GM19351 (cell line): ENCODE results near the gene NEUROD1.
A peak's percentile ranks its signal among the peaks of the same experiment; 100 is the strongest.

ENCODE experiments used
- ATAC-seq: cut with Tn5 transposase; IDR thresholded peaks from one replicate; pipeline ENCODE4 v1.9.1; 2021; ENCODE audit warnings: mild to moderate bottlenecking, moderate library complexity; ENCODE audit not compliant: unreplicated experiment

NEUROD1 gene

DNA sequence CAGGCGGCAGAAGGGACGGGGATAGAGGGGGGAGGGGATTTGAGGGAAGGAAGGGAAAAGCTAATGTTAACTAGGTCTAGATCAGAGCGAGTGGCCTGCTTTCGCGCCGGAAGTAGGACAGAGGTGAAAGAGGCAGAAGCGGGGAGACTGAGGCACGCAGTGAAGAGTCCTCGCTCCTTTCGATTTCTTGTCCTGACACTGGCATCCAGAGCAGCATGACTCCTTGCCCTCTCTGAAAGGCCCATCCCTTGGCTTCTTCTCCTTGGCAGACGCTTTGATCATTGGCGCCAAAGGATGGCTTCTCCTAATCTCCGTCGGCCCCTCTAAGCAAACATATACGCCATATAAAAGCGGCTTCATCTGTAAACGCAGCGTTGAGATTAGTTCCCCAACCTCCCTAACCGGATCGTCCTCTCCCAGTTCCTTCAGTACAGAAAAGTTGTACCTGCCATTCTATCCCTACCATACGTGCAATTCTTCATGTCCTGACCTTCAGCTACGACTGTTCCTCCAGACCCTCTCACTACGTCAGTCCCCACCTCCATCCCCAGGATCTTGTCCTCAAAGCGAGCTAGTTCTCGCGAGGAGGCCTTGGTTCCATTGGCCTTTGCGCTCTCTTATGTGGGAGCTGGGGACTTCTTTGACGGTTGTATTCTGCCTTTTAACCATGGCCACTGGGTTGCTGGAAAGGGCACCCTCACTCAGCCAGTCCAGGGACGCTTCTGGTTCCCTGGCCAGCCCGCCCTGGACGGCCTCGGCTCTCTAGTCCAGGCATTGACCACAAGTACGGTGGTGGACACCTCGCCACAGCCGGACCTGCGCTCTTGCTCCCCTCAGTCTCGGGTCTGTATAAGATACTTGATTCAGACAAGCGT lies 857 bp upstream of the NEUROD1 start:
- ATAC-seq: no peak

DNA sequence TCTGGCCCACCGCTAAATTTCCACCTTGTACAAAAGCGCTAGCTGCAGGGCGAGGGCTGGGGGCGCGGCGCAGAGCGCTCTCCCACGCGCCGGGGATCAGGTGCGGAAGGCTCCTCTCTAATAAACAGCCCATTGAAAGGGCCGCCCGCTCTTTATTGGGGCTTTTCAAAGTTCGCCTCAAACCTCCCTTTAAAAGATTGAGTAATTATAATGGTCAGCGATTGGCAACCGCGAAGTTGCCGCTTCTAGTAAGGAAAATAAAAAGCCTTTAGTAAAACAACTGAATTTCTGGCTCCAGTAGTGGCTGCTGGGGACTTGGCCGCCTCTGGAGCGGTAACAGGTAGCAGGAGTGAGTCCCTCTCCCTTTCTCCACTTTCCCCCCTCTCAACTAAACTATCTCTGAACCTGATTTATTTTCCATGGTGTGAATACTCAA lies 755 bp downstream of the NEUROD1 start:
- no peak for ATAC-seq

DNA sequence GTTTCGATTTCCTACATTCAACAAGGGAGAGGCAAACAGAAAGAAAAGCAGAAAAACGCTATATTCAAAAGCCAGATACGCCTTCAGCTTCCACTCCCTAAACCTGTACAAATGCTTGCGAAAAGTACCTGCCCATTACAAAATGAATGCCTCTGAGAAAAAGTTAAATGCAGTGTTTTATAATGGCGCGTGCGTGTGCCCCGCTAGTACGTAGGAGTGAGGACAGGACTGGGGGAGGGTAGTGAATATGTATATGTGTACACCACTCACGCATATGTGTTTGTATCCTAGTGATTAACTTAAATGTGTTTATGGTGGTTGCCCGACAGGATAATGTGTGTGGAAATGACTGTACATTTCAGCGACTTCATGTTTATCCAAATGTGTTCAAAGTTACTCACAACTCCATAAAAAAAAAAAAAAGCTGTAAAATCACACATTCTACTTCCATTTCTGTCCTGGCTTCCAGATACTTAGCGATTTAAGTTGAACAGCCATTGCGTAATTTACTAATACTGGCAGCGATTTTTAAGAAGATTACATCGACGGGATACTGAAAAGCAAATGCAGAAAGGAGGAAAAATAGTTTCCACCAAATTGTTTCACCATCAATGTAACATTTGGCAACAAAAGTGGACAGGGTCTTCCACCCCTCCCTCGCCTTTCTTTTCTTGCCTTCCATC lies 1.3 kb downstream of the NEUROD1 start:
- ATAC-seq: no peak

DNA sequence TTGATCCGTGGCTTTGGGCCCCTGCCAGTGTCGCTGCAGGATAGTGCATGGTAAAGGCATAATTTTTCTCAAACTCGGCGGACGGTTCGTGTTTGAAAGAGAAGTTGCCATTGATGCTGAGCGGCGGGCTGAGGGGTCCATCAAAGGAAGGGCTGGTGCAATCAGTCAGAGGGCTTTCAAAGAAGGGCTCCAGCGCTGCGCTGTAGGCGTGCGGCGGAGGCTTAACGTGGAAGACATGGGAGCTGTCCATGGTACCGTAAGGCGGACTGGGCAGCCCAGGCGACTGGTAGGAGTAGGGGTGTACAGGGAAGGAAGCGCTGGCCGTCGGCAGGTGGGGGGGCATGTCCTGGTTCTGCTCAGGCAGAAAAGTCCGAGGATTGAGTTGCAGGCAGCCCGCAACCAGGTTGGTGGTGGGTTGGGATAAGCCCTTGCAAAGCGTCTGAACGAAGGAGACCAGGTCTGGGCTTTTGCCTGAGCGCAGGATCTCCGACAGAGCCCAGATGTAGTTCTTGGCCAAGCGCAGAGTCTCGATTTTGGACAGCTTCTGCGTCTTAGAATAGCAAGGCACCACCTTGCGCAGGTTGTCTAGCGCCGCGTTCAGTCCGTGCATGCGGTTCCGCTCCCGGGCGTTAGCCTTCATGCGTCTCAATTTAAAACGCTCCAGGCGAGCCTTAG lies 2.3 kb downstream of the NEUROD1 start:
- no peak for ATAC-seq

DNA sequence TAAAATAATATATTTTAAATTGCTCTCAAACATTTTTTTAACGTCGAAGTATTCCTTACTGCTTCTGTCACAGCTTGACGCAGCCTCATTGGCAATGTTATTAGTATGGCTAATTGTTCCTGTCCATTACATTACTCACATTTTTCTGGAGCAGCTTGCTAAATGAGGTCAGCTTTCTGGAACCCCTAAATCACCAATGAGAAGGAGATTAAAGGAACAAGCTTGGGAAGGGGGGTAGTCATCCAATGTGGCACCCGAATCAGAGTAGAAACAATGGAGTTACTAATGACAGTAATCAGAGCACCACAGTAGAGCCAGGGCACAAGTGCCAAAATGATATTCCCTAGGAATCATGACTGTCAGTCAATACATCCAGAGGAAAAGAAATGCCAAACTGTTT lies 5.1 kb downstream of the NEUROD1 start:
- no peak for ATAC-seq

DNA sequence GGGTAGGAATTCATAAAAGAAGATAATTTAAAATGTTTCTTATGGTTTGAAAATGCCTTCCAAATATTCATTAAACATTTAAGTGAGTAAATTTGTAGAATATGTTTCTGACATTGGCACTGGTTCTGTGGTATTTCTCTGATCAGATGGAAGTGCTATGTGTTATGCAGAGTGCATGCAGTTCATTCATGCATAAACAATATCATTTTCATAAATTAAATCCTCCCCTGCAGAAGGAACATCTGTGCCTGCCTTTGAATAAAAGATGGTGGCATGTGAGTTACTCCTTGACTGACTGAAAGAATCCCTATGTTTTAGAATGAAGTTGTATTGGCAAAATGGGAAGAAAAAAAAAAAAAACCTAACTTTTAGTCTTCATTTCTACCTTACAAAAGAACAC lies 5.9 kb downstream of the NEUROD1 start:
- no peak for ATAC-seq

DNA sequence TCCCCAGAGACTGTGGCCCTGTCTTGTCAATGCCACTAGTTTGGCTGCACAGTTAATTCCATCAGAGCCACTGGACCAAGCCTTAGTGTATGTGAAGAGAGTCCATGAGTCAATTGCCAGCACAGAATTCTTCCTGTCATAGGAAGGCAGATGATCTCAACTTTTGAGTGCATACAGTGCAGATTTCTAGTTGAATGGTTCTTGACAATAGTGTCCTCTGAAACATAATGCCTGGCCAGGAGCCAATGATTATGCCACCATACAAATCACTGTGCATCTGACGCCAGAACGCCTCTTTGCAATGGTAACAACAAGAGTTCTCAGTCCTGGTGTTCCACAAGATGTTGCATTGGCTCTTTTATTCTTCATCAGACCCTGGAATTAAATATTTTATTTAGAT lies 7.1 kb downstream of the NEUROD1 start:
- peak; percentile 38 for ATAC-seq

DNA sequence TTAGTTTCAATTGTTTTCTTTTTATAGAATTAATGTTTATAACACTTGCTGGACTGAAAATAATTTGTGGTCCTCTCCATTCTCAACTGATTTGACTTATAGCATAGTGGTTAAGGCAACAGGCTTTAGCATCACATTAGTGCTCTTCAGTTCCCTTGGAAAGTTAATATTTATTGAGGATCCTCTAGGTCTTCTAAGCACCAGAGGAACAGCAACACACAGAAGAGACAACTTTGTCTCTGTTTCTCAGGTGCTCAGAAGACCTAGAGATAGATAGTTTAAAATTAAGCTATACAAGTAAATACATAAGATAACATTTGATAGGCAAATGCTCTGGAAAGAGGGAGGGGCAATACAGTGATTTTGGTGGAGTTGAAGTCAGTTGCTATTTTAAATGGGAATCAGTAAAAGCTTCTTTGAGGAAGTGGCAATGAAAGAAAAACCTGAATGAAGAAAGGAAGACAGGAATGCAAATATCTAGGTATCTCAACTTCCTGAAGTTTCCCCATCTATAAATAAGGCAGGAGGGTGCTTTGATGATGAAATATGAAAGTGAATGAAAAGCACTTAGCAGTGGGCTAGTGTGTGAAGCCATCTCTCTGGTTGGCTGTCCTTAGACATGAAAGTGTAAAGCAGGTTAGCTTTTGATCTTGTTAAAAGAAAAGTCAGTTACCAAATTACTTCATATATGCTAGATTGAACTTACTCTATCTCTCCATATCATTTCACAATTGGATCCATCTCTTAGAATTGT lies 7.9 kb downstream of the NEUROD1 start:
- peak; percentile 89 for ATAC-seq

DNA sequence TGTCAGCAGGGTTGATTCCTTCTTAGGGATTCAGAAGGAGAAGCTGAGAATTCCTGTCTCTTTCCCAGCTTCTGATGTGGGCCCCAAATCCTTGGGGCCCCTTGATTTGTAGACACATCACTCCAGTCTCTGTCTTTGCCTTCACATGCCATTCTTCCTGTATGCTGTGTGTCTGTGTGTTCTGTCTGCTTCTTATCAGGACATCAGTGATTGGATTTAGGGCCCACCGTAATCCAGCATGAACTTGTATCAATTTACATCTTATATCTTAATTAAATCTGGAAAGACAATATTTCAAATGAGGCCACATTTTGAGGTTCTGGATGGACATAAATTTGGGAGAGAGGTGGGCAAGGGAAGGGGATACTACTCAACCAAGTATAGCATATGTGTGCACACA lies 9.7 kb downstream of the NEUROD1 start:
- ATAC-seq: no peak

DNA sequence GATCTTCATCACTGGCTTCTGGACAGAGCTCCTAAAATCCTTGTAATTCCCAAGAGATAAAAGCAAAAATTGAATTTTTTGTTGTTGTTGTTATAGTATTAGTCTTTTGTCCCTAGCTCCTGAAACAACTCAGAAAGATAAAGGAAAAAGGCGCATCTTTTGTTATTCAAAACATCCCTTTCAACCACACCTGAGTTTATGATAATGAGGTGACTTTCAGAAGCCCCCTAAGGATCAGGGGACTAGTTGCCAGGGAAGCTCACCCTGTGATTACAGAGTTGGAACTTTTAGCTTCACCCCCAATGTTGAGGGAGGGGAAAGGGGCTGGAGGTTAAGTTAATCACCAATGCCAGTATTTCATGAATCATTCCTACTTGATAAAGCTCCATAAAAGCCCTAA lies 13.1 kb downstream of the NEUROD1 start:
- no peak for ATAC-seq

DNA sequence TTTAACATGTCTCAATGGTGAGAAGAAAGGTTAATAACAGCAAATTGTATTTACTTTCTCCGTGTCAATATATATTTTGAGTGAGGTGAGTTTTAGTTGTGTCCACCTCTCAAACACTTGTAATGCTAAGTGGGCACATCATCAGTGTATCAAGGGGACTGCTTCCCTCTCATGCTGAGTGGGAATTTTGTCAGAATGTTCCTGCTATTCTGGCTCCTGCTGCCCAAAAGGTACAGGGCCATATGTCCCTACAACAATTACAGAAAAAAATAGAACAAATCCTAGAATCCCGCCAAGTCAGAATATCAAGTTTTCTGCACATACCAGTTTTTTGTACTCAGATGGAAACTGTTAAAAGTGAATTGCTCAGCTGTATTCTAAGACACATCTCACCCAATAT lies 18.0 kb downstream of the NEUROD1 start:
- ATAC-seq: no peak

DNA sequence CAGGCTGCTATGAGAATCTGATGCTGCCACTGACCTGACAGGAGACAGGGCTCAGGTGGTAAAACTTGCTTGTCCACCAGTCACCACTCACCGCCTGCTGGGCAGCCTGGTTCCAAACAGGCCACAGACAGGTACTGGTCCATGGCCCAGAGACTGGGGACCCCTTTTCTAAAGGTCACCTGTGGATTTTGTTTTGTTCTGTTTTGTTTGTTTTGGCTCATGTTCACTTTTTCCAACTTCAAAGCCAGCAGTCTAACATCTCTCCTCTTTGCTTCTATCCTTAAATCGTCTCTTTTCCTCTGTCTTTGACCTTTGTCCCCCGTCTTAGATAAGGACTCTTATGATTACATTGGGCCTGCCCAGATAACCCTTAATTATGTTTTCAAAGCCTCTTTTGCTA lies 20.1 kb downstream of the NEUROD1 start:
- no peak for ATAC-seq

DNA sequence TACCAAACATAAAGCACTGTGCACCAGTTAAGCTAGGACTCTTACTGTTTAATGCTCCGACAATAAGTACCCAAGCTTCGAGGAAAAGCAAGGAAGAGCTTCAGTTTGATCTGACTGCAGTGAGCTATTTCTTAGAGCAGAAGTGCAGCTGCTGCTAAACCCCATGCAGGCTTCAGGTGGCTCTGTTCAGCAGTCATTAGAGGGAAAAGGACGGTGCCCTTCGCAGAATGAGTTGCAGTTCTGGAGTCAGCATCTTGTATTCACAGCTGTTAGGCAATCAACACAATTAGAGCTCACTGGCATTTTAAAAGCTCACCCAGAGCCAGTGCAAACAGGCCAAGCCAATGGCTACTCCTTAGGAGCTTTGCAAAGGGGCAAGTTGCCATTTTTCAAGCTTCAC lies 21.9 kb downstream of the NEUROD1 start:
- no peak for ATAC-seq

DNA sequence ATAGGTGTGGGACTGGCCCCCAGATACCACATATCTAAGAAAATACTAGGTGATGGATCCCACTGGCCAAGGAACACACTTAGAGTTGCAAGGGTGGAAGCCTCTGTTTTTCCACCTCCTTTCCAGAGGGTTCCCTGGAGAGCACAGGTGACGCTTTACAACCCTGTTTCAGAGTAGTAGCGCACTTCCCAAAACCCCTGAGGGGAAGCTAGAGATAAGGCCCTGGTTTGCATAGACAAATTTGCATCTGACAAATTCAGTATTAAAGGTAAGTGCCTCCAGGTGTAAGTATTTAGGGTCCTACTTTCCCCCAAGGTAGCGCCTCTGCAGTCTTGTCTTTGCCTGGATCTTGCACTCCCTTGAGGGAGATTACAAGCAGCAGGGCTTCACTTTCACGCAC lies 22.9 kb downstream of the NEUROD1 start:
- no peak for ATAC-seq

DNA sequence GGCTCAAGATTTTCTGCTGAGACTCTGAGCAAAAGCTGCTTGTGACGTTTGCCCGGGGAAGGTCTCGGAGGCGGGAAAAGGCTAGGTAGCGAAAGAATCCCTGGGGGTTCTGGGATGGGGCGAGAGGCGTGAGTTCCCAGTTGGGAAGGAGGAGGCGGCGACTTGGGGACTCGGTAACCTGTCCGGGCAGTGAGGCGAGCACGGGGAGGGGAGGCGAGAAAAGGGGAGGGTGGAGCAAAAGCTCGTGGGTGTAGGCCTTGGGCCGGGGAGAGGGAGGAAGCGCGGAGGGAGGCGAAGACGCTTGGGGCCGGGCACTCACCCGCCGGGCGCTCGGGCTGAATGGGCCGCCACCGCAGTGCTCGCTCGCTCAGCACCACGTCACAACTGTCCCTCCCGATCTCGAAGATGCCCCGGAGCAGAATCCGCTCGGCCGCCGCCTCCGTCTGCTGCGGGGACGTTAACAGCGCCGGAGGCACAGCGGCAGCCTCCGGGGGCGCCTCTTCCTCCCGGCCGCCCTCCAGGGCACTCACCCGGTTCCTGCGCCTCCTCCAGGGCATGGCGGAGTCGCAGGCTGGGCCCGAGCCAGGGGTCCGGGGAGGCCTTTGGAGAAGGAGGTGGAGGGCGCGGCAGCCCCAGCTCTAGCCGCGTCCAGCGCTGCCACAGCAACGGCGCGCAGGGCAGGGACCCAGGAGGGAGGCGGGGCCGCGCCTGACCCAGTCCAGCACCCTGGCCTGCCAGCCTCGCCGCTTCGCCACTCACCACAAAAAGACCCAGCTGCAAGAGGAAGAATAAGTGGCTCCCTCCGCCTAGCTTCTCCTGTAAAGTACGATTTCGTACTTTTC lies 23.6 kb downstream of the NEUROD1 start, which contains the start of gene CERKL:
Gene CERKL, minus strand, starts transcription at position 656 of the 842 bp plus-strand sequence. Its CDS starts 99 bp downstream, at position 557.
- peak; percentile 91 for ATAC-seq

DNA sequence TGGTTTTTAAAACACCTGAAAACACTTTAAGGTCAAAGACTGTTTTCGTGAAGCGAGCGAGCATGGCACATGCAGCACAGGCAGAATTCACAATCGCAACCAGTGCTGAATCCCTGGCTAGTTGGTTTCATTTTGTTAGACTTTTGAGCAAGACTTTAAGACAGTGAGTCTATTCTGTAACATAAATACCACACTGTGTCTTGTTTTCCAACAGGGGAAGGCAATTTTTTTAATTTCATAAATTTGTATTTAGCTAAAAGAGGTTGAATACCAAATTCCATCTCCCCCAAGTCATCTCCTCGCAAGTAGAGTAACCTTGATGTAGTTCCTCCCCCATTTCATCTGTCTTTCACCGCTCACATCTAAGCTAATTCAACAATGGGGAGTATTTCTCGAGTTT lies 24.8 kb downstream of the NEUROD1 start:
- no peak for ATAC-seq

DNA sequence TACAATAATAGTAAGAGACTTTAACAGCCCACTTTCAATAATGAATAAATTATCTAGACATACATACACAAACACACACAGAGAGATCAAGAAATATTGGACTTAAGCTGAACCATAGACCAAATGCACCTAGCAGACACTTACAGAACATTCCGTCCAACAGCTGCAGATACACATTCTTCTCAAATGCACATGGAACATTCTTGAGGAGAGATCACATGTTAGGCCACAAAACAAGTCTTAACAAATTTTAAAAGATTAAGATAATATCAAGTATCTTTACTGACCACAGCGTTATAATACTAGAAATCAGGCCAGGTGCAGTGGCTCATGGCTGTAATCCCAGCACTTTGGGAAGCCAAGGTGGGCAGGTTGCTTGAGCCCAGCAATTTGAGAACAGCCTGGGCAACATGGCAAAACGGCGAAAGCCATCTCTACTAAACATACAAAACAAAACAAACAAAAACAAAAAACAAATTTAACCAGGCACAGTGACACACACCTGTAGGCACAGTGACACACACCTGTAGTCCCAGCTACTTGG lies 30.8 kb downstream of the NEUROD1 start:
- no peak for ATAC-seq

DNA sequence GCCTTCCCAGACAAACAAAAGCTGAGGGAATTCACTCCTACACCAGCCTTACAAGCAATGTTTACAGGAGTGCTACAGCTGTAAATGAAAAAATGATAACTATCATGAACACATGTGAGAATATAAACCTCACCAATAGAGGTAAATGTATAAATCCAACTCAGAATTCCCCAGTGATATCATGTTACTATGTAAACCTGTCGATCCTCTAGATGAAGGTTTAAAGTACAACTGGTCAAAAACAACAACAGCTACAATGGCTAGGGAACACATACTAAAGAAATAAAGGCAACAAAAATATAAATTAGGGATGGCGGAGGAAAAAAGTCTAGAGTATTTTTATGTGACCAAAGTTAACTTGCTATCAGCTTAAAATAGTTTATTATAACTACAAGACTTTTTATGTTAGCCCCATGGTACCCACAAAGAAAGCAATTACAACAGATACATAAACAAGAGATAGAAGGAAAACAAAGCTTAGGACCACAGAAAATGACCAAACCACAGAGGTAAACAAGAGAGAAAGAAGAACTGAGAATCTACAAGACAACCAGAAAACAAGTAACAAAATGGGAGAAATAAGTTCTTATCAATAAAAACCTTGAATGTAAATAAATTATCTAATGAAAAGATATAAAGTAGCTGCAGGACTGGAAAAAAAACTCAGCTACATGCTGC lies 31.7 kb downstream of the NEUROD1 start:
- ATAC-seq: peak; percentile 59

DNA sequence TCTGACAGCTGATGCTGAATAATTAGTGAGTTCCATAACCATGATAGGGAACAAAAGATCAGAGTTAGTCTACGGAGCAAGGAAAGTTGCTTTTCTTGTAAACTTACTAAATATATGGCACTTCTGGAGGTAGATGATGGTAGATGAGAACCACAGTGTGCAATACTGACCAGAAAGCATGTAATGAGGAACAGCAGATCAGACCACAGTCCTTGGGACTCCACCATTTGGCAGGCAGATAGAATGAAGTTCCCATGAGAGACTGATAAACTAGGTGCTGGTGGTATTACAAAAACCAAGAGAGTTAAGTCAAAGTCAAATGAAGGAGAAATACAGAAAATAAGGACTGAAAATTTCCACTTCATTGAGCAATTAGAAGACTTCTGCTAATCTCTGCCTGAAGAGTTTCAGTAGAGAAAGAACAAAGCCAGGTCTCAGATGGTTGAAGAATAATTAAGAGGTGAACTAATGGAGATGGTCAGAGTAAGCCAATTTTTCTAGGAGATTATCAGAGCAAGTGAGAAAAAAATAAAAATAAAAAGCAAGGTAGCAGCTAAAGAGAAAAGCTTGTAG lies 33.8 kb downstream of the NEUROD1 start:
- ATAC-seq: no peak
